PFSK-1 (cell line): ENCODE measurements around the gene HBB.

Experiments used
- FOXP2 ChIP-seq: optimal IDR thresholded peaks from 2 replicates; pipeline ENCODE3; 2011; ENCODE audit warnings: borderline replicate concordance, control low read depth, inconsistent platforms; ENCODE audit not compliant: insufficient read depth; ENCODE audit errors: extremely low read length, extremely low read depth
- POLR2AphosphoS5 ChIP-seq: IDR thresholded peaks from 2 replicates; pipeline ENCODE4 v1.6.1; 2012; ENCODE audit warnings: low read depth, mild to moderate bottlenecking, control low read depth, low read length, moderate library complexity
- REST ChIP-seq, 2 experiments: IDR thresholded peaks; 2 replicates each; pipeline versions ENCODE4 v1.6.1 to v1.8.0; 2011 to 2012; ENCODE audit warnings: low read depth in 2 of 2, low read length in 2 of 2, control low read depth in 1 of 2, inconsistent platforms in 1 of 2, mild to moderate bottlenecking in 1 of 2, moderate library complexity in 1 of 2; ENCODE audit not compliant: insufficient read depth in 1 of 2
- SIN3A ChIP-seq: IDR thresholded peaks from 2 replicates; pipeline ENCODE4 v1.6.1; 2012; ENCODE audit warnings: mild to moderate bottlenecking, low read length, moderate library complexity, borderline replicate concordance; ENCODE audit not compliant: insufficient read depth
- TAF1 ChIP-seq: IDR thresholded peaks from 2 replicates; pipeline ENCODE4 v1.6.1; 2012; ENCODE audit warnings: low read length, control low read depth, borderline replicate concordance; ENCODE audit not compliant: insufficient read depth

Gene HBB

GRCh38 chr11:5178046-5178837, 48.6 kb downstream of the HBB start:
- TF ChIP-seq REST (IDR thresholded peaks at IDR 0.05; ENCODE audit: insufficient read depth in 1 of 2, low read depth in 2 of 2, low read length in 2 of 2) (no peak), POLR2AphosphoS5 (no peak), SIN3A (no peak), FOXP2 (no peak), TAF1 (no peak)
